SK-N-SH (cell line): ENCODE measurements around the gene C1orf52. TPM values are rescaled to one million over a fixed set of nuclear protein-coding genes. Genes with fewer than 3 reads are reported as not detected.

Source experiments
- CTCF ChIA-PET: fragments of 300-600, 350-600 bp; formaldehyde crosslinking; extraction: SDS; loops from one replicate; lab custom pipeline; 2021; lab: Yijun Ruan, JAX
- POLR2A ChIA-PET: fragments of 350-600 bp; sonication (Branson Sonifier 250); formaldehyde crosslinking; extraction: SDS; loops from one replicate; lab custom pipeline; 2020; ENCODE audit warnings: antibody characterized with exemption, inconsistent platforms; lab: Yijun Ruan, JAX
- DNase-seq: peaks from one replicate; pipeline ENCODE4 v3.0.0; 2012
- H2AFZ ChIP-seq: fragments of 200-600 bp; sonication (generic); 2 replicates; pipeline ENCODE4 v1.8.1; 2016; ENCODE audit warnings: antibody characterized with exemption, mild to moderate bottlenecking, low read depth
- H3F3A ChIP-seq: fragments of 200-600 bp; sonication (generic); replicated peaks from 2 replicates; pipeline ENCODE3; 2016; ENCODE audit warnings: antibody characterized with exemption, mild to moderate bottlenecking; ENCODE audit not compliant: insufficient read depth
- H3K27ac ChIP-seq, 2 experiments: fragments of 200-500 bp in 1 of 2; fragments of 200-600 bp in 1 of 2; sonication (Bioruptor generic) in 1 of 2; sonication (generic), shearing (Covaris generic) in 1 of 2; 2 replicates each; pipeline versions ENCODE4 v1.5.1 to v1.6.1; 2014 to 2016; ENCODE audit warnings: low read depth in 2 of 2, inconsistent platforms in 1 of 2, low read length in 1 of 2, mild to moderate bottlenecking in 1 of 2, mixed read lengths in 1 of 2
- H3K27me3 ChIP-seq: fragments of 200-600 bp; sonication (generic), shearing (Covaris generic); 2 replicates; pipeline ENCODE4 v1.6.1; 2016; ENCODE audit warnings: mixed run types; ENCODE audit not compliant: insufficient read depth
- H3K36me3 ChIP-seq, 2 experiments: fragments of 200-500 bp in 1 of 2; fragments of 200-600 bp in 1 of 2; sonication (Bioruptor generic) in 1 of 2; sonication (generic) in 1 of 2; replicated peaks in 1 of 2; 2 replicates each; pipeline versions ENCODE3 to v1.5.1; 2014 to 2016; ENCODE audit warnings: low read length in 1 of 2, mild to moderate bottlenecking in 1 of 2; ENCODE audit not compliant: insufficient read depth in 2 of 2, control insufficient read depth in 1 of 2
- H3K4me1 ChIP-seq, 2 experiments: fragments of 200-500 bp in 1 of 2; fragments of 200-600 bp in 1 of 2; sonication (Bioruptor generic) in 1 of 2; sonication (generic), shearing (Covaris generic) in 1 of 2; 2 replicates each; pipeline versions ENCODE4 v1.5.1 to v1.6.1; 2014 to 2016; ENCODE audit warnings: low read depth in 1 of 2, low read length in 1 of 2, mixed run types in 1 of 2; ENCODE audit not compliant: insufficient read depth in 2 of 2, control insufficient read depth in 1 of 2
- H3K4me2 ChIP-seq: fragments of 200-600 bp; sonication (generic), shearing (Covaris generic); 2 replicates; pipeline ENCODE4 v1.6.1; 2017; ENCODE audit warnings: mixed run types
- H3K4me3 ChIP-seq, 2 experiments: fragments of 200-500 bp in 1 of 2; fragments of 200-600 bp in 1 of 2; sonication (Bioruptor generic) in 1 of 2; sonication (generic), shearing (Covaris generic) in 1 of 2; 2 replicates each; pipeline versions ENCODE4 v1.5.1 to v1.8.1; 2014 to 2016; ENCODE audit warnings: low read depth in 2 of 2, inconsistent platforms in 1 of 2, low read length in 1 of 2, mild to moderate bottlenecking in 1 of 2, mixed read lengths in 1 of 2, moderate library complexity in 1 of 2
- H3K79me2 ChIP-seq: fragments of 200-600 bp; sonication (generic); 2 replicates; pipeline ENCODE4 v1.8.1; 2017; ENCODE audit warnings: mild to moderate bottlenecking; ENCODE audit not compliant: insufficient read depth
- H3K9ac ChIP-seq: fragments of 200-600 bp; sonication (generic); 2 replicates; pipeline ENCODE4 v1.6.1; 2017; ENCODE audit warnings: mixed run types
- H3K9me2 ChIP-seq: fragments of 200-600 bp; sonication (generic); 2 replicates; pipeline ENCODE4 v1.6.1; 2017; ENCODE audit warnings: mixed run types
- H3K9me3 ChIP-seq: fragments of 200-600 bp; sonication (generic); 2 replicates; pipeline ENCODE4 v1.6.1; 2017; ENCODE audit warnings: mixed run types, mild to moderate bottlenecking, moderate library complexity
- H4K20me1 ChIP-seq: fragments of 200-600 bp; sonication (generic); 2 replicates; pipeline ENCODE4 v1.6.1; 2017; ENCODE audit warnings: mild to moderate bottlenecking, mixed run types; ENCODE audit not compliant: insufficient read depth
- EZH2phosphoT487 ChIP-seq: fragments of 200-600 bp; sonication (generic); IDR thresholded peaks from 2 replicates; pipeline ENCODE4 v1.6.1; 2017; ENCODE audit warnings: low read depth, mixed run types, mild to moderate bottlenecking, antibody characterized with exemption, moderate library complexity, borderline replicate concordance
- NRF1 ChIP-seq: IDR thresholded peaks from 2 replicates; pipeline ENCODE4 v1.6.1; 2012; ENCODE audit warnings: low read depth, mild to moderate bottlenecking, low read length
- PBX3 ChIP-seq: IDR thresholded peaks from 2 replicates; pipeline ENCODE4; 2012
- RAD21 ChIP-seq: IDR thresholded peaks from 2 replicates; pipeline ENCODE4 v1.6.1; 2012; ENCODE audit warnings: mild to moderate bottlenecking, low read length
- SIN3A ChIP-seq: IDR thresholded peaks from 2 replicates; pipeline ENCODE4 v1.6.1; 2012; ENCODE audit warnings: low read depth, mild to moderate bottlenecking, low read length, moderate library complexity, borderline replicate concordance
- TCF12 ChIP-seq: IDR thresholded peaks from 2 replicates; pipeline ENCODE4 v1.4.0; 2012
- TEAD4 ChIP-seq: IDR thresholded peaks from 2 replicates; pipeline ENCODE4 v1.4.0; 2012; ENCODE audit warnings: mild to moderate bottlenecking, borderline replicate concordance; ENCODE audit not compliant: insufficient read depth
- YY1 ChIP-seq: IDR thresholded peaks from 2 replicates; pipeline ENCODE4 v1.4.0; 2012; ENCODE audit warnings: low read depth, mild to moderate bottlenecking
- WGBS: methylation state at CpG from one replicate; pipeline ENCODE4 v1.1.6; 2017; ENCODE audit warnings: low lambda C conversion rate; 5-methylcytosine and 5-hydroxymethylcytosine counted together
- polyA plus RNA-seq, 3 experiments: library from polyadenylated mRNA; depleted of rRNA; stranded (reverse); fragments of >200 nt; gene quantifications; 2 replicates each; pipeline ENCODE4 v1.2.3, GENCODE V29; 2012
- small RNA-seq, 7 experiments: library from RNA; depleted of rRNA; stranded (forward); fragments of <200 nt; gene quantifications; one replicate each; pipeline ENCODE3, GENCODE V24; 2012

C1orf52 gene
- polyA plus RNA-seq, 1 of the 3 experiments (the other 2 are of a cell fraction), result 23.4 TPM

- TF ChIP-seq SIN3A, result no peak
- peak; percentile 57 for TF ChIP-seq NRF1
- TF ChIP-seq TCF12, result no peak
- TF ChIP-seq TEAD4, result peak; percentile 45; the same call in 1 of the 2 replicates
- no peak for TF ChIP-seq RAD21
- 0 out of 2 replicates have a peak, but pooled peaks have one; percentile 3 for TF ChIP-seq EZH2phosphoT487
- H3K9me2 ChIP-seq, result no peaks in the 10 kb centered on the region; the same call in 1 of the 2 replicates
- peak overlapping the region; percentile 85 for H3K4me2 ChIP-seq
- peak overlapping the region; percentile 42 to 59 for H3K4me3 ChIP-seq
- no peak overlapping the region; the same call in 1 of the 2 replicates for H3K9ac ChIP-seq
- H3K27me3 ChIP-seq, result peaks cover 66% of the 10 kb centered on the region
- H3K79me2 ChIP-seq, result no peaks in the 10 kb centered on the region
- H4K20me1 ChIP-seq, result no peaks in the 10 kb centered on the region
- H3K4me1 ChIP-seq, result peaks cover 0 to 11% of the 10 kb centered on the region in 2 experiments; a peak in 1 of 4 replicates
- H2AFZ ChIP-seq, result peak overlapping the region; percentile 79
- 3% methylated on average over 41 of the region's 81 CpGs for WGBS
- no peaks in the 10 kb centered on the region for H3K36me3 ChIP-seq
- peak; percentile 60 for DNase-seq
- POLR2A ChIA-PET, result no interaction called here
- CTCF ChIA-PET, result interaction anchor here (2.0 to 4.0 kb wide), 2 partner anchors 53 to 58 kb away, joined by 6 to 13 read pairs; partner anchors contain the start of gene C1orf52
- H3K27ac ChIP-seq, result no peak overlapping the region
- H3F3A ChIP-seq, result peaks cover 9% of the 10 kb centered on the region
- no peaks in the 10 kb centered on the region for H3K9me3 ChIP-seq
These were observed 57.9 kb downstream of the C1orf52 start for GRCh38 chr1:85201340-85202091.

- TF ChIP-seq EZH2phosphoT487 (peak; percentile 15; the same call in 1 of the 2 replicates), YY1 (no peak), PBX3 (peak; percentile 40; the same call in 1 of the 2 replicates)
- DNase-seq, result peak; percentile 74
- ChIA-PET CTCF (interaction anchor here (0.6 to 4.0 kb wide), 4 partner anchors 54 to 639 kb away, joined by 3 to 13 read pairs (median 4); partner anchors contain the start of gene C1orf52), POLR2A (no interaction called here)
- Histone ChIP-seq H2AFZ (peak within 1 kb of the TSS; percentile 79), H3K4me2 (peak within 1 kb of the TSS; percentile 85), H3K4me1 (peaks cover 0 to 11% of the 10 kb centered on the region in 2 experiments; a peak in 1 of 4 replicates), H3K27me3 (peaks cover 71% of the 10 kb centered on the region), H3F3A (peaks cover 9% of the 10 kb centered on the region), H3K9me3 (no peaks in the 10 kb centered on the region), H3K4me3 (peak within 1 kb of the TSS; percentile 42 to 59), H3K27ac (no peak within 1 kb of the TSS), H3K79me2 (no peaks in the 10 kb centered on the region), H3K36me3 (no peaks in the 10 kb centered on the region), H3K9ac (no peak within 1 kb of the TSS; the same call in 1 of the 2 replicates), H3K9me2 (no peaks in the 10 kb centered on the region; the same call in 1 of the 2 replicates), H4K20me1 (no peaks in the 10 kb centered on the region)
- 20% methylated on average over 1 of the region's 99 CpGs for WGBS
These were observed 58.8 kb downstream of the C1orf52 start, which contains the start of gene SYDE2 for GRCh38 chr1:85200463-85201339. SYDE2 (minus strand) TSS chr1:85201016; CDS start chr1:85200996, 20 bp downstream.

Small RNA genes lying within 50 kb of the gene (small RNA-seq; reads per million reads assigned to genes)
- gene RF00019, result 0 reads per million in 7 experiments

Other genes starting within 250 kb of the C1orf52 start
- not detected in 2 replicates for gene MCOLN3, start 211.2 kb downstream of the C1orf52 start, polyA plus RNA-seq (2012; rRNA removed)
- not detected in 2 replicates for gene SYDE2, start 58.6 kb downstream of the C1orf52 start, polyA plus RNA-seq (2012; rRNA removed)
- gene BCL10, start 17.0 kb upstream of the C1orf52 start, polyA plus RNA-seq (2012; rRNA removed), result 5.8 and 6.6 TPM in 2 replicates
- 64.3 and 80.2 TPM in 2 replicates for gene DDAH1, start 205.5 kb upstream of the C1orf52 start, polyA plus RNA-seq (2012; rRNA removed)